ENCODE data around the gene ADAMTS13. TPM values are rescaled to one million over a fixed set of nuclear protein-coding genes. Genes with fewer than 3 reads are reported as not detected.

ADAMTS13 gene
- total RNA-seq, 1 experiment from 2014 or later = 12.0 TPM

DNA sequence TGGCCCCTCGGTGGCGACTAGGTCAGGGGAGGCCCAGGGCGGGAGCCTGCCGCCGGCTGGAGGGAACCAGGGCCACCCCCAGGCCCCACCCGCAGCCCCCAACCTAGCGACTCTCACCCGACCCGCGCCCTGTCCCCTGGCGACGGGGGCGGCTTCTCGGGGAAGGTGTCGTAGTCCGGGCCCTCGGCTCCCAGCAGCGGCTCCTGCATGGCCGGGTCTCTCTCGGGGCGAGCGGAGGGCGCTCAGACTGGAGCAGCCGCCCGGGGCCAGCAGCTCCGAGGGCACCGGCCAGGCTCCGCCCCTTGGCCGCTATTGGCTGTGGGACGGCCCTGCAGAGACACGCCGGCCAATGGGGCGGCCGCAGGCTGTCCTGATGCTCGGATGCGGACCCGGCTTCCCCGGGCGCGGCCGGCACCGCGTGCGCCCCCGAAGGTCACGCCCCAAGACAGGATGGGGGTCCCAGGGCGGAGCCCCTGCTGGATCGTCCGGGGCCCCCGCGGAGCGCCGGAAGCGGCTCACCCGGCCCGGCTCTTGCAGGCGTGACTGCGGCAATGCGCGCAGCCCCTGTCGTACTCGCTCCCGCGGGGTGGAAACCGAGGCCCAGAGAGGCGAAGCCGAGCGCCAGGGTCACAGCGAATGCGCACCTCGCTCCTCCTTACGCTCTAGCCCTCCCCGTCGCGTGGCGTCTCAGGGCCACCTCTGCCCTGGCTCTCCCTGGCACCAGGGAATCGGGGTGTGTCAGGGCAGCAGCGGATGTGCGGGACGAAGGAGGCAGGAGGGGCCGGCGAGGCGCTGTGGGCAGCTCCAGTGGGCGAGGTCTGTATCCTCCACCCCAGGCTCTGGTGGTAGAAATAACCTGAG is 56.9 kb downstream of the ADAMTS13 start, which contains the start of gene SLC2A6 (continued):
- TF ChIP-seq, protein P1, sequence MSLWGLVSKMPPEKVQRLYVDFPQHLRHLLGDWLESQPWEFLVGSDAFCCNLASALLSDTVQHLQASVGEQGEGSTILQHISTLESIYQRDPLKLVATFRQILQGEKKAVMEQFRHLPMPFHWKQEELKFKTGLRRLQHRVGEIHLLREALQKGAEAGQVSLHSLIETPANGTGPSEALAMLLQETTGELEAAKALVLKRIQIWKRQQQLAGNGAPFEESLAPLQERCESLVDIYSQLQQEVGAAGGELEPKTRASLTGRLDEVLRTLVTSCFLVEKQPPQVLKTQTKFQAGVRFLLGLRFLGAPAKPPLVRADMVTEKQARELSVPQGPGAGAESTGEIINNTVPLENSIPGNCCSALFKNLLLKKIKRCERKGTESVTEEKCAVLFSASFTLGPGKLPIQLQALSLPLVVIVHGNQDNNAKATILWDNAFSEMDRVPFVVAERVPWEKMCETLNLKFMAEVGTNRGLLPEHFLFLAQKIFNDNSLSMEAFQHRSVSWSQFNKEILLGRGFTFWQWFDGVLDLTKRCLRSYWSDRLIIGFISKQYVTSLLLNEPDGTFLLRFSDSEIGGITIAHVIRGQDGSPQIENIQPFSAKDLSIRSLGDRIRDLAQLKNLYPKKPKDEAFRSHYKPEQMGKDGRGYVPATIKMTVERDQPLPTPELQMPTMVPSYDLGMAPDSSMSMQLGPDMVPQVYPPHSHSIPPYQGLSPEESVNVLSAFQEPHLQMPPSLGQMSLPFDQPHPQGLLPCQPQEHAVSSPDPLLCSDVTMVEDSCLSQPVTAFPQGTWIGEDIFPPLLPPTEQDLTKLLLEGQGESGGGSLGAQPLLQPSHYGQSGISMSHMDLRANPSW (CRISPR knock-in tag; conservative IDR thresholded peaks at IDR 0.05; ENCODE audit: low read depth) = no peak
- no peak for TF ChIP-seq MXD4 (CRISPR knock-in tag; IDR thresholded peaks at IDR 0.05; ENCODE audit: borderline replicate concordance)
- no peak for TF ChIP-seq GTF2I (CRISPR knock-in tag; conservative IDR thresholded peaks at IDR 0.05)
- TF ChIP-seq TCF7 (CRISPR knock-in tag; IDR thresholded peaks at IDR 0.05; ENCODE audit: low read depth) = no peak

DNA sequence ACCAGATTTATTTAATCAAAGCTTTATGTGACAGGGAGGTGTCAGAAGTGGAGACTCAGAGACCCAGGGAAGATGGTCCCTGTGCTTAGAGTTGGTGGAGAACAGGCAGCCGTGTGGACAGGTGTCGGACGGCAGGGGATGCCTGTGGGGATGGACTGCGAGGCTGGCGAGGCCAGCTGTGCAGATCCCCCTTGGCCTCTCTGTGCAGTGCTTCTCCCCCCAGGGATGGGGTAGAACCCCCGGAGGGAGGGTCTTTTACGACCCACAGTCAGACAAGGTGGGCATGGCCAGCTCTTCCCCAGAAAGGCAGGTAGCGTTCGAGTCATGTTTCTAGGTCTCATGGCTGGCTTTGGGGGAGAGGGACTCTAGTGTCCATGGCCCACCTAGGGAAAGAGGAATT is 61.4 kb downstream of the ADAMTS13 start:
- peaks cover 7% of the 10 kb centered on the region for H3K27me3 Mint-ChIP-seq (ENCODE audit: low read depth)
- H3K36me3 Mint-ChIP-seq = no peaks in the 10 kb centered on the region
- peaks cover 7% of the 10 kb centered on the region for H3K4me1 Mint-ChIP-seq
- ATAC-seq (no peak), DNase-seq (ENCODE audit: low spot score) (no peak)
- no peak overlapping the region for H3K27ac Mint-ChIP-seq
- CTCF ChIA-PET = interaction anchor here (1.2 to 2.4 kb wide), 2 partner anchors 142 to 297 kb away, joined by 3 to 7 read pairs; no protein-coding TSS in a partner anchor
- no peaks in the 10 kb centered on the region for H3K9me3 Mint-ChIP-seq
- TF ChIP-seq, protein P2, sequence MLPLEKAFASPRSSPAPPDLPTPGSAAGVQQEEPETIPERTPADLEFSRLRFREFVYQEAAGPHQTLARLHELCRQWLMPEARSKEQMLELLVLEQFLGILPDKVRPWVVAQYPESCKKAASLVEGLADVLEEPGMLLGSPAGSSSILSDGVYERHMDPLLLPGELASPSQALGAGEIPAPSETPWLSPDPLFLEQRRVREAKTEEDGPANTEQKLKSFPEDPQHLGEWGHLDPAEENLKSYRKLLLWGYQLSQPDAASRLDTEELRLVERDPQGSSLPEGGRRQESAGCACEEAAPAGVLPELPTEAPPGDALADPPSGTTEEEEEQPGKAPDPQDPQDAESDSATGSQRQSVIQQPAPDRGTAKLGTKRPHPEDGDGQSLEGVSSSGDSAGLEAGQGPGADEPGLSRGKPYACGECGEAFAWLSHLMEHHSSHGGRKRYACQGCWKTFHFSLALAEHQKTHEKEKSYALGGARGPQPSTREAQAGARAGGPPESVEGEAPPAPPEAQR (CRISPR knock-in tag; IDR thresholded peaks at IDR 0.05) = no peak
- TF ChIP-seq SP1 (CRISPR knock-in tag; conservative IDR thresholded peaks at IDR 0.05) (no peak), TCF7 (CRISPR knock-in tag; IDR thresholded peaks at IDR 0.05; ENCODE audit: low read depth) (no peak), NR2C2 (CRISPR knock-in tag; IDR thresholded peaks at IDR 0.05) (no peak), JAZF1 (CRISPR knock-in tag; IDR thresholded peaks at IDR 0.05) (no peak), ZNF671 (CRISPR knock-in tag; IDR thresholded peaks at IDR 0.05) (no peak), EMX1 (CRISPR knock-in tag; IDR thresholded peaks at IDR 0.05) (no peak), SOX15 (CRISPR knock-in tag; IDR thresholded peaks at IDR 0.05) (no peak)
- TF ChIP-seq, protein P3, sequence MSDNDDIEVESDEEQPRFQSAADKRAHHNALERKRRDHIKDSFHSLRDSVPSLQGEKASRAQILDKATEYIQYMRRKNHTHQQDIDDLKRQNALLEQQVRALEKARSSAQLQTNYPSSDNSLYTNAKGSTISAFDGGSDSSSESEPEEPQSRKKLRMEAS (CRISPR knock-in tag; IDR thresholded peaks at IDR 0.05) = no peak
- TF ChIP-seq, protein P4, sequence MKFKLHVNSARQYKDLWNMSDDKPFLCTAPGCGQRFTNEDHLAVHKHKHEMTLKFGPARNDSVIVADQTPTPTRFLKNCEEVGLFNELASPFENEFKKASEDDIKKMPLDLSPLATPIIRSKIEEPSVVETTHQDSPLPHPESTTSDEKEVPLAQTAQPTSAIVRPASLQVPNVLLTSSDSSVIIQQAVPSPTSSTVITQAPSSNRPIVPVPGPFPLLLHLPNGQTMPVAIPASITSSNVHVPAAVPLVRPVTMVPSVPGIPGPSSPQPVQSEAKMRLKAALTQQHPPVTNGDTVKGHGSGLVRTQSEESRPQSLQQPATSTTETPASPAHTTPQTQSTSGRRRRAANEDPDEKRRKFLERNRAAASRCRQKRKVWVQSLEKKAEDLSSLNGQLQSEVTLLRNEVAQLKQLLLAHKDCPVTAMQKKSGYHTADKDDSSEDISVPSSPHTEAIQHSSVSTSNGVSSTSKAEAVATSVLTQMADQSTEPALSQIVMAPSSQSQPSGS (CRISPR knock-in tag; IDR thresholded peaks at IDR 0.05; ENCODE audit: borderline replicate concordance, low read depth) = no peak
- TF ChIP-seq, protein P5, sequence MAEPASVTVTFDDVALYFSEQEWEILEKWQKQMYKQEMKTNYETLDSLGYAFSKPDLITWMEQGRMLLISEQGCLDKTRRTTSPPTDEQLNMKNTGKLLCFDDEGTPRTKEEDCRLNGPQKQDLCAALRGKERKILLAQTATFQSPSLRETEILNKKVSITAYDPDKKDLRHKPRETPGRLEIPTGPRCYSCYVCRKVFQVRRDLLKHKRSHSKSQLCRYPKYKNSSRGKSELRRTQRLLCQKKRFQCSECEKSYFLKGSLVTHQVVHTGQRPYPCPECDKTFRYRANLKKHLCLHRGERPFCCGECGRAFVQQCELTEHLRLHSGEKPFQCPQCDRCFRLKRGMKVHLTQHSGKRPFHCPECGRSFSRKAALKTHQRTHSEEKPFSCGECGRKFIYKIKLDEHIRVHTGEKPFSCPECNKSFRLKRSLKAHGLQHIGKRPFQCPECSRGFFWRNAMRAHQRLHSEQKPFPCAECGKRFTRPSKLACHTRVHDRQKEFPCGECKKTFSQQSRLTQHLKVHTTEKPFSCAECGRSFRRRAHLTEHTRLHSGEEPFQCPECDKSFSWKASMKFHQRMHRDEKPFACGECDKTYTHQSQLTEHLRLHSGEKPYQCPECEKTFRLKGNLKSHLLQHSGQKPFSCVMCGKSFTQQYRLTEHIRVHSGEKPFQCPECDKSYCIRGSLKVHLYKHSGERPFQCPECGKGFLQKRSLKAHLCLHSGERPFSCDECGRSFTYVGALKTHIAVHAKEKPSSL (CRISPR knock-in tag; conservative IDR thresholded peaks at IDR 0.05) = no peak
- POLR2A ChIA-PET = no interaction called here
- no peak overlapping the region for H3K4me3 Mint-ChIP-seq
